ENCODE data around the gene C10orf90.

- TF ChIP-seq CTCF (IDR thresholded peaks at IDR 0.05) (no peak), POLR2A (IDR thresholded peaks at IDR 0.05; ENCODE audit: low read depth) (no peak)
These were observed 170.7 kb downstream of the C10orf90 start for GRCh38 chr10:126499744-126500143.
